ENCODE data around the gene CD109.

- no peak for TF ChIP-seq POLR2A (IDR thresholded peaks at IDR 0.05; ENCODE audit: low read length)
- TF ChIP-seq GATA1 (IDR thresholded peaks at IDR 0.05; ENCODE audit: low read depth, low read length) = no peak
These were observed 29.6 kb upstream of the CD109 start for GRCh38 chr6:73666393-73666792.

Data from erythroblast (primary cell).